A549 (cell line): ENCODE measurements around the gene HSP90AA1. TPM values are rescaled to one million over a fixed set of nuclear protein-coding genes. Genes with fewer than 3 reads are reported as not detected.

ENCODE experiments used
- ATAC-seq, 2 experiments: fragments of 200-7000 bp in 1 of 2; fragments of >200 bp in 1 of 2; cut with Nextera tagmentation in 1 of 2; cut with Tn5 transposase in 1 of 2; 3 replicates each; pipeline versions ENCODE4 v1.8.0 to v1.9.1; 2018 to 2020; ENCODE audit warnings: mild to moderate bottlenecking in 1 of 2, moderate library complexity in 1 of 2
- CTCF ChIA-PET: fragments of 300-600 bp; sonication (Branson Sonifier 250); formaldehyde crosslinking; extraction: SDS; loops from one replicate; lab custom pipeline; 2021; ENCODE audit warnings: antibody characterized with exemption, inconsistent platforms; lab: Yijun Ruan, JAX
- POLR2A ChIA-PET: fragments of 350-600 bp; formaldehyde crosslinking; extraction: SDS; loops from one replicate; lab custom pipeline; 2021; ENCODE audit warnings: antibody characterized with exemption, inconsistent platforms; lab: Yijun Ruan, JAX
- DNase-seq, 2 experiments: peaks; one replicate each; pipeline versions ENCODE4 v3.0.0 to v3.0.0-alpha.2; 2011 to 2016; ENCODE audit warnings: low read depth in 1 of 2, low spot score in 1 of 2
- FAIRE-seq: peaks from 2 replicates; lab custom pipeline; 2011; peaks lifted over from hg19 to GRCh38; lab: Jason Lieb, UNC
- H3K27ac ChIP-seq, 2 experiments: fragments of >200 bp; sonication (Bioruptor Twin); formaldehyde crosslinking; 3 replicates each; pipeline ENCODE4 v1.5.1; 2016 to 2017
- H3K4me1 ChIP-seq: fragments of >200 bp; sonication (Bioruptor Twin); formaldehyde crosslinking; 3 replicates; pipeline ENCODE4 v1.6.1; 2016
- H3K4me2 ChIP-seq: fragments of >200 bp; sonication (Bioruptor Twin); formaldehyde crosslinking; 3 replicates; pipeline ENCODE4 v1.6.1; 2016
- H3K4me3 ChIP-seq: fragments of >200 bp; sonication (Bioruptor Twin); formaldehyde crosslinking; 3 replicates; pipeline ENCODE4 v1.5.1; 2016
- H3K9me3 ChIP-seq: fragments of >200 bp; sonication (Bioruptor Twin); formaldehyde crosslinking; 3 replicates; pipeline ENCODE4 v1.6.1; 2016
- ATOH8 ChIP-seq: fragments of 250-450 bp; sonication (Bioruptor Pico); IDR thresholded peaks from 2 replicates; pipeline ENCODE4 v1.5.0; 2020; ENCODE audit warnings: low read depth, mild to moderate bottlenecking, moderate library complexity
- CBX2 ChIP-seq: fragments of 200-600 bp; sonication (generic); IDR thresholded peaks from 2 replicates; pipeline ENCODE4 v1.6.1; 2016; ENCODE audit warnings: low read depth, mild to moderate bottlenecking, borderline replicate concordance
- CHD2 ChIP-seq: fragments of 150-350 bp; IDR thresholded peaks from 2 replicates; pipeline ENCODE4 v1.6.1; 2014; ENCODE audit warnings: low read length; ENCODE audit not compliant: partially characterized antibody
- EHF ChIP-seq: fragments of 250-450 bp; sonication (Bioruptor Pico); IDR thresholded peaks from 2 replicates; pipeline ENCODE4 v1.5.0; 2020; ENCODE audit warnings: mild to moderate bottlenecking
- EP300 ChIP-seq, 2 experiments: fragments of >200 bp; sonication (Bioruptor Twin); formaldehyde crosslinking; IDR thresholded peaks; 2 replicates in 1 of 2; 3 replicates in 1 of 2; pipeline ENCODE4 v1.6.1; 2016 to 2017
- FOSB ChIP-seq: fragments of 250-450 bp; sonication (Bioruptor Pico); IDR thresholded peaks from 2 replicates; pipeline ENCODE4 v1.5.0; 2020; ENCODE audit warnings: mild to moderate bottlenecking, moderate library complexity
- FOSL2 ChIP-seq, 2 experiments: fragments of 450-650 bp in 1 of 2; fragments of >200 bp in 1 of 2; sonication (Bioruptor Twin) in 1 of 2; formaldehyde crosslinking; IDR thresholded peaks; 2 replicates each; pipeline versions ENCODE4 v1.5.0 to v1.6.1; 2016 to 2020; ENCODE audit warnings: mild to moderate bottlenecking in 1 of 2, moderate library complexity in 1 of 2
- GATA3 ChIP-seq: IDR thresholded peaks from 2 replicates; pipeline ENCODE4 v1.6.1; 2012; ENCODE audit warnings: borderline replicate concordance
- HDAC2 ChIP-seq: fragments of 200-600 bp; sonication (generic); IDR thresholded peaks from 2 replicates; pipeline ENCODE4 v1.6.1; 2016
- HES2 ChIP-seq: fragments of >200 bp; sonication (Bioruptor Twin); formaldehyde crosslinking; IDR thresholded peaks from 2 replicates; pipeline ENCODE4 v1.6.1; 2016
- HMGXB4 ChIP-seq: fragments of 250-450 bp; sonication (Bioruptor Pico); IDR thresholded peaks from 2 replicates; pipeline ENCODE4 v1.5.0; 2021; ENCODE audit warnings: mild to moderate bottlenecking, moderate library complexity, borderline replicate concordance
- HOXA7 ChIP-seq: fragments of 250-450 bp; sonication (Bioruptor Pico); IDR thresholded peaks from 2 replicates; pipeline ENCODE4 v1.5.0; 2020; ENCODE audit warnings: mild to moderate bottlenecking, moderate library complexity
- KDM5A ChIP-seq: fragments of 200-600 bp; sonication (generic); IDR thresholded peaks from 2 replicates; pipeline ENCODE4 v1.6.1; 2016; ENCODE audit warnings: antibody characterized with exemption, mild to moderate bottlenecking
- MYC ChIP-seq: IDR thresholded peaks from 2 replicates; pipeline ENCODE4 v1.6.1; 2012; ENCODE audit warnings: mild to moderate bottlenecking, inconsistent platforms, low read length, improper control_type of control experiment, borderline replicate concordance
- NPAS2 ChIP-seq: fragments of 250-450 bp; sonication (Bioruptor Pico); IDR thresholded peaks from 2 replicates; pipeline ENCODE4 v1.8.0; 2022; ENCODE audit warnings: mild to moderate bottlenecking, moderate library complexity, borderline replicate concordance
- RAD21 ChIP-seq, 2 experiments: fragments of >200 bp in 1 of 2; sonication (Bioruptor Twin) in 1 of 2; formaldehyde crosslinking in 1 of 2; IDR thresholded peaks in 1 of 2; conservative IDR thresholded peaks in 1 of 2; 2 replicates in 1 of 2; 3 replicates in 1 of 2; pipeline ENCODE4 v1.6.1; 2012 to 2018; ENCODE audit warnings: inconsistent platforms in 1 of 2
- RARB ChIP-seq: fragments of 250-450 bp; sonication (Bioruptor Pico); IDR thresholded peaks from 2 replicates; pipeline ENCODE4 v1.8.0; 2021; ENCODE audit warnings: mild to moderate bottlenecking, moderate library complexity
- REST ChIP-seq: fragments of 200-600 bp; sonication (generic); IDR thresholded peaks from 2 replicates; pipeline ENCODE4 v1.6.1; 2016; ENCODE audit warnings: antibody characterized with exemption, mild to moderate bottlenecking, moderate library complexity
- RFX5 ChIP-seq: fragments of 450-650 bp; IDR thresholded peaks from 2 replicates; pipeline ENCODE4 v1.7.1; 2014; ENCODE audit warnings: antibody characterized with exemption, mild to moderate bottlenecking, moderate library complexity
- SMC3 ChIP-seq: fragments of >200 bp; sonication (Bioruptor Twin); formaldehyde crosslinking; IDR thresholded peaks from 3 replicates; pipeline ENCODE4 v1.6.1; 2018; ENCODE audit warnings: inconsistent platforms
- SREBF2 ChIP-seq: fragments of 450-650 bp; IDR thresholded peaks from 2 replicates; pipeline ENCODE4 v1.6.1; 2014; ENCODE audit warnings: mild to moderate bottlenecking, moderate library complexity
- ZC3H11A ChIP-seq: fragments of 450-650 bp; IDR thresholded peaks from 2 replicates; pipeline ENCODE4 v1.6.1; 2014; ENCODE audit warnings: antibody characterized with exemption, mild to moderate bottlenecking
- ZNF302 ChIP-seq: fragments of 250-450 bp; sonication (Bioruptor Pico); IDR thresholded peaks from 2 replicates; pipeline ENCODE4 v1.9.0; 2021; ENCODE audit warnings: inconsistent platforms, mild to moderate bottlenecking, moderate library complexity
- ZSCAN20 ChIP-seq: fragments of 250-450 bp; sonication (Bioruptor Pico); IDR thresholded peaks from 2 replicates; pipeline ENCODE4 v1.8.0; 2022; ENCODE audit warnings: mild to moderate bottlenecking, moderate library complexity
- WGBS: methylation state at CpG from one replicate; pipeline ENCODE4 v1.1.6; 2017; ENCODE audit errors: missing lambda C conversion rate; 5-methylcytosine and 5-hydroxymethylcytosine counted together
- polyA plus RNA-seq, 4 experiments: library from polyadenylated mRNA; depleted of rRNA in 3 of 4; stranded (reverse); fragments of >200 nt; fragmentation: RNase III in 1 of 4; extraction: RNeasy Plus Mini Kit Qiagen cat#74134 plus additional on column Dnase treatment in 1 of 4; gene quantifications; 2 replicates in 3 of 4; 3 replicates in 1 of 4; pipeline ENCODE4 v1.2.3, GENCODE V29; 2011 to 2017

Gene HSP90AA1
- polyA plus RNA-seq, 2 of the 4 experiments (the other 2 are of a cell fraction), result 1,087 to 1,864 TPM

GRCh38 chr14:102044566-102044965 is 42.3 kb downstream of the HSP90AA1 start (continued):
- no peak for TF ChIP-seq ZSCAN20 (CRISPR knock-in tag)
- TF ChIP-seq, all 56 proteins: peak for 0

GRCh38 chr14:102043251-102044025 is 43.4 kb downstream of the HSP90AA1 start:
- ChIA-PET POLR2A (no interaction called here), CTCF (interaction anchor here (0.5 to 3.0 kb wide), 7 partner anchors 13 to 95 kb away, joined by 3 to 11 read pairs (median 4); no protein-coding TSS in a partner anchor)
- Histone ChIP-seq H3K27ac (no peak overlapping the region), H3K4me1 (no peaks in the 10 kb centered on the region)
- no peak for TF ChIP-seq FOSB
- no peak for TF ChIP-seq FOSL2 (IDR thresholded peaks at IDR 0.05)
- TF ChIP-seq FOSL2 (CRISPR knock-in tag; IDR thresholded peaks at IDR 0.05), result no peak
- TF ChIP-seq MYC, result no peak
- TF ChIP-seq CBX2, result no peak
- no peak for TF ChIP-seq GATA3
- TF ChIP-seq KDM5A, result no peak
- TF ChIP-seq HMGXB4 (CRISPR knock-in tag), result no peak
- TF ChIP-seq HES2, result no peak
- TF ChIP-seq ATOH8 (CRISPR knock-in tag), result no peak
- TF ChIP-seq REST, result no peak
- no peak for TF ChIP-seq ZC3H11A
- TF ChIP-seq, all 56 proteins: peak for 0
- Histone ChIP-seq H3K4me2 (no peak overlapping the region), H3K9me3 (no peaks in the 10 kb centered on the region), H3K4me3 (no peak overlapping the region)
- ATAC-seq (no peak), DNase-seq (no peak), FAIRE-seq (no peak)
- 85% methylated on average over 22 of the region's 22 CpGs for WGBS

GRCh38 chr14:102042699-102043098 is 44.1 kb downstream of the HSP90AA1 start:
- Histone ChIP-seq H3K4me3 (no peak overlapping the region), H3K27ac (no peak overlapping the region), H3K4me1 (no peaks in the 10 kb centered on the region), H3K9me3 (no peaks in the 10 kb centered on the region), H3K4me2 (no peak overlapping the region)
- TF ChIP-seq SMC3 (no peak), RFX5 (no peak), GATA3 (no peak), NPAS2 (CRISPR knock-in tag) (no peak), EP300 (IDR thresholded peaks at IDR 0.05) (no peak), SREBF2 (no peak), HOXA7 (CRISPR knock-in tag) (no peak), RAD21 (conservative IDR thresholded peaks at IDR 0.05 in 1 of 2, IDR thresholded peaks at IDR 0.05 in 1 of 2) (no peak), ZNF302 (CRISPR knock-in tag) (no peak), RARB (CRISPR knock-in tag) (no peak), EHF (CRISPR knock-in tag) (no peak), REST (no peak), CHD2 (no peak), HDAC2 (no peak)
- ATAC-seq (no peak), DNase-seq (no peak), FAIRE-seq (no peak)
- whole genome bisulfite sequencing, result 93% methylated on average over 9 of the region's 9 CpGs
- ChIA-PET CTCF (interaction anchor here (0.6 to 3.0 kb wide), 3 partner anchors 13 to 272 kb away, joined by 3 to 11 read pairs (median 7); no protein-coding TSS in a partner anchor), POLR2A (no interaction called here)
